Breast epithelium (tissue), 4 donors: ENCODE results near the gene MID1IP1. TPM values are rescaled to one million over a fixed set of nuclear protein-coding genes. Genes with fewer than 3 reads are reported as not detected.

Experiments used
- DNase-seq, 2 donors: peaks; one replicate each; pipeline ENCODE4 v3.0.0-alpha.2; 2019; ENCODE audit warnings: low spot score in 2 of 2
- H3K27ac ChIP-seq, 2 donors: fragments of 200-600 bp; sonication (generic) in 1 of 2; one replicate each; pipeline ENCODE4 v1.5.1; 2016 to 2019; ENCODE audit warnings: mild to moderate bottlenecking in 1 of 2
- H3K27me3 ChIP-seq, 2 donors: fragments of 200-600 bp; sonication (generic) in 1 of 2; one replicate each; pipeline versions ENCODE4 v1.5.1 to v1.6.0; 2017 to 2019; ENCODE audit warnings: control low read depth in 1 of 2, mild to moderate bottlenecking in 1 of 2
- H3K36me3 ChIP-seq: fragments of 200-600 bp; one replicate; pipeline ENCODE4 v1.5.1; 2019
- H3K4me1 ChIP-seq, 2 donors: fragments of 200-600 bp; sonication (generic); one replicate each; pipeline ENCODE4 v1.5.1; 2016 to 2019; ENCODE audit warnings: control low read depth in 1 of 2
- H3K4me3 ChIP-seq, 3 donors: fragments of 200-600 bp; sonication (generic); 1 replicate in 2 of 3; 2 replicates in 1 of 3; pipeline ENCODE4 v1.5.1; 2016 to 2019; ENCODE audit warnings: mild to moderate bottlenecking in 3 of 3, moderate library complexity in 2 of 3
- H3K9me3 ChIP-seq, 2 donors: fragments of 200-600 bp; sonication (generic) in 1 of 2; one replicate each; pipeline ENCODE4 v1.5.1; 2016 to 2019; ENCODE audit warnings: control low read depth in 1 of 2
- POLR2A ChIP-seq: fragments of 450-650 bp; IDR thresholded peaks from one replicate; pipeline ENCODE4 v1.6.1; 2016; ENCODE audit warnings: antibody characterized with exemption, mild to moderate bottlenecking, moderate library complexity
- POLR2AphosphoS5 ChIP-seq, 3 donors: sonication (generic); formaldehyde crosslinking; IDR thresholded peaks; one replicate each; pipeline ENCODE4 v1.6.1; 2017; ENCODE audit warnings: antibody characterized with exemption in 3 of 3
- intact Hi-C: fragments of 100-400 bp; cut with DNase I; formaldehyde crosslinking; loops from one replicate; pipeline ENCODE4 v1.15.1; 2023; ENCODE audit warnings: low total_unique reads
- total RNA-seq, 3 donors: library from RNA; depleted of rRNA; stranded (reverse); fragments of >200 nt; gene quantifications; one replicate each; pipeline ENCODE4 v1.1.0, GENCODE V29; 2016
- TF ChIP-seq, protein P1 (sequence below), 3 donors: fragments of 450-650 bp; IDR thresholded peaks; one replicate each; pipeline ENCODE4 v1.5.1; 2016 to 2017; ENCODE audit warnings: antibody characterized with exemption in 3 of 3, mild to moderate bottlenecking in 3 of 3, moderate library complexity in 3 of 3

The MID1IP1 gene
- total RNA-seq, 3 donors from 2014 or later, result 21.7 to 103 (median 33.4) TPM

DNA sequence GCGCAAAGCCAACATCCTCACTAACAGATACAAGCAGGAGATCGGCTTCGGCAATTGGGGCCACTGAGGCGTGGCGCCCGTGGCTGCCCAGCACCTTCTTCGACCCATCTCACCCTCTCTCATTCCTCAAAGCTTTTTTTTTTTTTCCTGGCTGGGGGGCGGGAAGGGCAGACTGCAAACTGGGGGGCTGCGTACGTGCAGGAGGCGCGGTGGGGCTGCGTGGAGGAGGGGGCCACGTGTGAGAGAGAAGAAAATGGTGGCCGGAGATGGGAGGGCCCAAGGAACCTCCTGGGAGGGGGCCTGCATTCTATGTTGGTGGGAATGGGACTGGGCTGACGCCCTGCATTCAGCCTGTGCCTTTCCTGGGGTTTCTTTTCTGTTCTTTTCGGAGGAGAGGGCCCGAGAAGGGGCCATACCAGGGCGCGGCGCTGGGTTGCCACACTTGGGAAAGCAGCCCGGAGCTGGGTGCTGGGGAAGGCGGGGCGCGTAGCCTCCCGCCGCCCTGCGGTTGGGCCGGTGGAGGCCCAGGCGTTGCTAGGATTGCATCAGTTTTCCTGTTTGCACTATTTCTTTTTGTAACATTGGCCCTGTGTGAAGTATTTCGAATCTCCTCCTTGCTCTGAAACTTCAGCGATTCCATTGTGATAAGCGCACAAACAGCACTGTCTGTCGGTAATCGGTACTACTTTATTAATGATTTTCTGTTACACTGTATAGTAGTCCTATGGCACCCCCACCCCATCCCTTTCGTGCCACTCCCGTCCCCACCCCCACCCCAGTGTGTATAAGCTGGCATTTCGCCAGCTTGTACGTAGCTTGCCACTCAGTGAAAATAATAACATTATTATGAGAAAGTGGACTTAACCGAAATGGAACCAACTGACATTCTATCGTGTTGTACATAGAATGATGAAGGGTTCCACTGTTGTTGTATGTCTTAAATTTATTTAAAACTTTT is 4.5 kb downstream of the MID1IP1 start:
- H3K9me3 ChIP-seq, result no peaks in the 10 kb centered on the region
- intact Hi-C loops, result no loop called here
- peak overlapping the region; percentile 63 to 72 (median 69) for H3K4me3 ChIP-seq
- H3K27me3 ChIP-seq, result peaks cover 0 to 15% of the 10 kb centered on the region in 2 donors
- DNase-seq, result peak; percentile 39 to 63
- H3K27ac ChIP-seq, result peak overlapping the region; percentile 87 to 89
- no peaks in the 10 kb centered on the region for H3K36me3 ChIP-seq
- no peaks in the 10 kb centered on the region for H3K4me1 ChIP-seq
- peak in 2 of 3 donors; percentile 47 to 62 for TF ChIP-seq POLR2AphosphoS5 (IDR thresholded peaks at IDR 0.05)
- TF ChIP-seq, protein P1, sequence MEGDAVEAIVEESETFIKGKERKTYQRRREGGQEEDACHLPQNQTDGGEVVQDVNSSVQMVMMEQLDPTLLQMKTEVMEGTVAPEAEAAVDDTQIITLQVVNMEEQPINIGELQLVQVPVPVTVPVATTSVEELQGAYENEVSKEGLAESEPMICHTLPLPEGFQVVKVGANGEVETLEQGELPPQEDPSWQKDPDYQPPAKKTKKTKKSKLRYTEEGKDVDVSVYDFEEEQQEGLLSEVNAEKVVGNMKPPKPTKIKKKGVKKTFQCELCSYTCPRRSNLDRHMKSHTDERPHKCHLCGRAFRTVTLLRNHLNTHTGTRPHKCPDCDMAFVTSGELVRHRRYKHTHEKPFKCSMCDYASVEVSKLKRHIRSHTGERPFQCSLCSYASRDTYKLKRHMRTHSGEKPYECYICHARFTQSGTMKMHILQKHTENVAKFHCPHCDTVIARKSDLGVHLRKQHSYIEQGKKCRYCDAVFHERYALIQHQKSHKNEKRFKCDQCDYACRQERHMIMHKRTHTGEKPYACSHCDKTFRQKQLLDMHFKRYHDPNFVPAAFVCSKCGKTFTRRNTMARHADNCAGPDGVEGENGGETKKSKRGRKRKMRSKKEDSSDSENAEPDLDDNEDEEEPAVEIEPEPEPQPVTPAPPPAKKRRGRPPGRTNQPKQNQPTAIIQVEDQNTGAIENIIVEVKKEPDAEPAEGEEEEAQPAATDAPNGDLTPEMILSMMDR (IDR thresholded peaks at IDR 0.05), result no peak
- peak; percentile 17 for TF ChIP-seq POLR2A

DNA sequence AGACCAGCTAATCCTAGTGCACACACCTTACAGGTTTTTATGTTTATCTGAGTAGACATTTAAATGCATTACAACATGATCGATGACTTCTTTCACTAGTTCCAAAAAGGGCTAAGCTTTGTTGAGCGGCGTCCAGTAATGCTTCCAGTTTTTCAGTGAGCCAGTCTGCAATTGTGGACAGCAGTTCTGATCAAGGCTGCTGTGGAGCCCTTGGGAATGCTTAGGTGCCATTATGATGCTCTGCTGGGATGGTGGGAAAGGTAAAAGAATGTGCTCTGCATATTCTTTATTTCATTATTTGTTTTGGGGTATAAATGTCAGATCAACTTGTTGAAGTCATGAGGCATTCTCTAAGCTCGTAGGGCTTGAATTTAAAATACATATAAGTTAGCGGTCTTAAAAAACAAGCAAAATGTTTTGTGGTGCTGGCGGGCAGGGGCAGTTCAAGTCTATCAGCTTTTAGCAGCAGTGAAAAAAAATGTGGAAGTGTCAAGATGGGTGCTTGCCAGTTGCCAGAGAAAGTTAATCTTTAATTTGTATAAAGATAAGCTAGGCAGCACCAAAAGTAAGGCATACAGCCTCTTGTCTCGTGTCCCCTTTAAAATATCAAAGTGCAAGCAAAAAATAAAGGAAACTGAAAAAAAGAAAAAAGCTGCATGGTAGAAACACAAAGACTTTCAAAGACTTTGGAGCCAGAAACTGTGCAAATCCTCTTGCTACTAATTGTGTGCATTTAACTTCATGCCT is 5.8 kb downstream of the MID1IP1 start:
- Histone ChIP-seq H3K27ac (peak overlapping the region in 1 of 2 donors; percentile 4), H3K4me1 (no peaks in the 10 kb centered on the region), H3K36me3 (no peaks in the 10 kb centered on the region), H3K9me3 (no peaks in the 10 kb centered on the region), H3K4me3 (peak overlapping the region in 2 of 3 donors; percentile 69 to 72), H3K27me3 (peaks cover 0 to 9% of the 10 kb centered on the region in 2 donors)
- no peak for TF ChIP-seq POLR2A
- TF ChIP-seq, protein P1 (IDR thresholded peaks at IDR 0.05), result no peak
- TF ChIP-seq POLR2AphosphoS5 (IDR thresholded peaks at IDR 0.05), result no peak
- intact Hi-C loops, result no loop called here
- no peak for DNase-seq

GRCh38 chrX:38807873-38808272 is 6.6 kb downstream of the MID1IP1 start:
- peaks cover 0 to 9% of the 10 kb centered on the region in 2 donors for H3K27me3 ChIP-seq
- no peaks in the 10 kb centered on the region for H3K4me1 ChIP-seq
- no peak for DNase-seq
- no peak overlapping the region for H3K27ac ChIP-seq
- no peak overlapping the region for H3K4me3 ChIP-seq
- H3K36me3 ChIP-seq, result no peaks in the 10 kb centered on the region
- no peaks in the 10 kb centered on the region for H3K9me3 ChIP-seq
- TF ChIP-seq POLR2AphosphoS5 (IDR thresholded peaks at IDR 0.05) (no peak), POLR2A (no peak)
- TF ChIP-seq, protein P1 (IDR thresholded peaks at IDR 0.05), result no peak
- intact Hi-C loops, result no loop called here

- TF ChIP-seq, protein P1 (IDR thresholded peaks at IDR 0.05), result no peak
- TF ChIP-seq POLR2AphosphoS5 (IDR thresholded peaks at IDR 0.05) (no peak), POLR2A (no peak)
- H3K4me1 ChIP-seq, result no peaks in the 10 kb centered on the region
- H3K27ac ChIP-seq, result peak overlapping the region in 1 of 2 donors; percentile 23
Measured at GRCh38 chrX:38811515-38812243, 10.4 kb downstream of the MID1IP1 start.

More at GRCh38 chrX:38811515-38812243, 10.4 kb downstream of the MID1IP1 start:
- no peak for DNase-seq
- Histone ChIP-seq H3K27me3 (no peaks in the 10 kb centered on the region), H3K36me3 (no peaks in the 10 kb centered on the region), H3K9me3 (no peaks in the 10 kb centered on the region), H3K4me3 (no peak overlapping the region)
- intact Hi-C loops, result no loop called here
